Medulla oblongata (tissue), 1 donor: Measurements from ENCODE around the gene LGALS9.
"Not testable (repeated sequence)": the region's sequence is repeated elsewhere in the genome, so short reads cannot be mapped to it uniquely, and the experiment has no call there.

Source experiments
- DNase-seq: peaks from one replicate; pipeline ENCODE4 v3.0.0-alpha.2; 2015; ENCODE audit errors: extremely low spot score

LGALS9 gene

GRCh38 chr17:27654136-27654535 lies 23.1 kb downstream of the LGALS9 start:
- DNase-seq: no peak

GRCh38 chr17:27654654-27655524 lies 23.9 kb downstream of the LGALS9 start:
- DNase-seq: peak; percentile 67

- DNase-seq: not testable (repeated sequence)
Observed at GRCh38 chr17:27655525-27656111, 24.6 kb downstream of the LGALS9 start.

GRCh38 chr17:27656620-27657019 lies 25.6 kb downstream of the LGALS9 start:
- DNase-seq: not testable (repeated sequence)

- DNase-seq: no peak
Observed at GRCh38 chr17:27657620-27658019, 26.6 kb downstream of the LGALS9 start.

GRCh38 chr17:27659683-27660082 lies 28.7 kb downstream of the LGALS9 start:
- no peak for DNase-seq

- no peak for DNase-seq
Observed at GRCh38 chr17:27660436-27660835, 29.4 kb downstream of the LGALS9 start.

- DNase-seq: no peak
Observed at GRCh38 chr17:27663936-27664605, 33.1 kb downstream of the LGALS9 start.

GRCh38 chr17:27664606-27664965 lies 33.6 kb downstream of the LGALS9 start:
- no peak for DNase-seq

- DNase-seq: no peak
Observed at GRCh38 chr17:27665549-27665948, 34.6 kb downstream of the LGALS9 start.

GRCh38 chr17:27666270-27666669 lies 35.3 kb downstream of the LGALS9 start:
- not testable (repeated sequence) for DNase-seq

- DNase-seq: no peak
Observed at GRCh38 chr17:27666831-27667560, 36.0 kb downstream of the LGALS9 start.

- DNase-seq: no peak
Observed at GRCh38 chr17:27667656-27668487, 36.9 kb downstream of the LGALS9 start.

GRCh38 chr17:27668488-27668823 lies 37.5 kb downstream of the LGALS9 start:
- DNase-seq: no peak

- DNase-seq: no peak
Observed at GRCh38 chr17:27669136-27669535, 38.1 kb downstream of the LGALS9 start.

- DNase-seq: no peak
Observed at GRCh38 chr17:27669850-27670249, 38.9 kb downstream of the LGALS9 start.

- DNase-seq: no peak
Observed at GRCh38 chr17:27670791-27671590, 40.0 kb downstream of the LGALS9 start.

GRCh38 chr17:27671591-27671910 lies 40.6 kb downstream of the LGALS9 start:
- DNase-seq: no peak

- not testable (repeated sequence) for DNase-seq
Observed at GRCh38 chr17:27671977-27672480, 41.0 kb downstream of the LGALS9 start.

GRCh38 chr17:27674335-27674734 lies 43.3 kb downstream of the LGALS9 start:
- DNase-seq: no peak
